A549 treated with CORT108297 at 1 μM for 4 hours (cell line): Measurements from ENCODE around the gene OR8H1. TPM values are rescaled to one million over a fixed set of nuclear protein-coding genes. Genes with fewer than 3 reads are reported as not detected.

Experiments
- total RNA-seq: library from RNA; stranded (reverse); fragments of 200-300 nt; extraction: Qiagen RNA extraction; gene quantifications from 5 replicates; pipeline ENCODE4 v1.2.3, GENCODE V29; 2022

OR8H1 gene
- total RNA-seq: not detected in 5 replicates

GRCh38 chr11:56292154-56292553 lies at the start of gene OR8H1:
OR8H1 (minus strand) TSS chr11:56292254; CDS start chr11:56291062, 1,192 bp downstream.

GRCh38 chr11:56314844-56315243 lies 22.8 kb upstream of the OR8H1 start, which contains the start of gene OR8K3:
OR8K3 (plus strand) TSS chr11:56315144; CDS start chr11:56318307, 3,163 bp downstream.

GRCh38 chr11:56273854-56274253 lies 18.2 kb downstream of the OR8H1 start, which contains the start of gene OR5T1:
OR5T1 (plus strand) TSS chr11:56274154; CDS start chr11:56275639, 1,485 bp downstream.

GRCh38 chr11:56251954-56252353 lies 40.1 kb downstream of the OR8H1 start, which contains the start of gene OR5T3:
OR5T3 (plus strand) TSS chr11:56252254; CDS start chr11:56252254, 0 bp downstream.

Other genes with a start within 250 kb of the OR8H1 start
- not detected in 5 replicates for gene OR8I2, start 198.9 kb downstream of the OR8H1 start, total RNA-seq
- not detected in 5 replicates for gene OR8H2, start 188.6 kb downstream of the OR8H1 start, total RNA-seq
- not detected in 5 replicates for gene OR8H3, start 169.9 kb downstream of the OR8H1 start, total RNA-seq
- gene OR8J3, start 152.1 kb downstream of the OR8H1 start, total RNA-seq: not detected in 5 replicates
- not detected in 5 replicates for gene OR8K5, start 131.9 kb downstream of the OR8H1 start, total RNA-seq
- gene OR5J2, start 115.6 kb downstream of the OR8H1 start, total RNA-seq: not detected in 5 replicates
- not detected in 5 replicates for gene OR5T2, start 58.0 kb downstream of the OR8H1 start, total RNA-seq
- gene OR5T3, start 40.0 kb downstream of the OR8H1 start, total RNA-seq: not detected in 5 replicates
- not detected in 5 replicates for gene OR5T1, start 18.1 kb downstream of the OR8H1 start, total RNA-seq
- not detected in 5 replicates for gene OR8K3, start 22.9 kb upstream of the OR8H1 start, total RNA-seq
- not detected in 5 replicates for gene OR8K1, start 53.8 kb upstream of the OR8H1 start, total RNA-seq
- not detected in 5 replicates for gene OR8J1, start 62.0 kb upstream of the OR8H1 start, total RNA-seq
- not detected in 5 replicates for gene OR8U1, start 83.4 kb upstream of the OR8H1 start, total RNA-seq
- gene OR5AL1, start 120.4 kb upstream of the OR8H1 start, total RNA-seq: not detected in 5 replicates
- gene OR5M3, start 181.1 kb upstream of the OR8H1 start, total RNA-seq: not detected in 5 replicates
- not detected in 5 replicates for gene OR5M8, start 199.1 kb upstream of the OR8H1 start, total RNA-seq